ENCODE results near the gene SRSF12.

DNA sequence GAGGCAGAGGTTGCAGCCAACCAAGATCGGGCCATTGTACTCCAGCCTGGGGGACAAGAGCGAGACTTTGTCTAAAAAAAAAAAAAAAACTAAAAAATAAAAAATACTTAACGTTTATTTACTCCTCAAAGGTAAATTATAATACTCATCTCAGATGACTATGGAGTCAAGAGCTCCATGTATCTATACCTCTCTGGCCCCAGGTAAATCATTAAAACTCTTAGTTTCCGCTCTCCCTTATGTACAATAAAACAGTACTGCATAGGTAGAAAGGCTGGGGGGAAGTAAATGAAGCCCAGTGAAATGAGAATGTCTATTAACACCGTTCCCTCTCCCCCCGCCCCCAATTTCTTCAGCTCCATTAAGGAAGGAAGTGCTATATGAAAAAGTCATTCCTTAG, 1.2 kb downstream of the SRSF12 start:
- TF ChIP-seq, protein P1, sequence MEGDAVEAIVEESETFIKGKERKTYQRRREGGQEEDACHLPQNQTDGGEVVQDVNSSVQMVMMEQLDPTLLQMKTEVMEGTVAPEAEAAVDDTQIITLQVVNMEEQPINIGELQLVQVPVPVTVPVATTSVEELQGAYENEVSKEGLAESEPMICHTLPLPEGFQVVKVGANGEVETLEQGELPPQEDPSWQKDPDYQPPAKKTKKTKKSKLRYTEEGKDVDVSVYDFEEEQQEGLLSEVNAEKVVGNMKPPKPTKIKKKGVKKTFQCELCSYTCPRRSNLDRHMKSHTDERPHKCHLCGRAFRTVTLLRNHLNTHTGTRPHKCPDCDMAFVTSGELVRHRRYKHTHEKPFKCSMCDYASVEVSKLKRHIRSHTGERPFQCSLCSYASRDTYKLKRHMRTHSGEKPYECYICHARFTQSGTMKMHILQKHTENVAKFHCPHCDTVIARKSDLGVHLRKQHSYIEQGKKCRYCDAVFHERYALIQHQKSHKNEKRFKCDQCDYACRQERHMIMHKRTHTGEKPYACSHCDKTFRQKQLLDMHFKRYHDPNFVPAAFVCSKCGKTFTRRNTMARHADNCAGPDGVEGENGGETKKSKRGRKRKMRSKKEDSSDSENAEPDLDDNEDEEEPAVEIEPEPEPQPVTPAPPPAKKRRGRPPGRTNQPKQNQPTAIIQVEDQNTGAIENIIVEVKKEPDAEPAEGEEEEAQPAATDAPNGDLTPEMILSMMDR (IDR thresholded peaks at IDR 0.05): no peak
- TF ChIP-seq POLR2A (IDR thresholded peaks at IDR 0.05): no peak

Measured in lower leg skin (tissue), 3 donors.